Endothelial cell of umbilical vein (primary cell): Measurements from ENCODE around the gene PGAM1. TPM values are rescaled to one million over a fixed set of nuclear protein-coding genes. Genes with fewer than 3 reads are reported as not detected.

Source experiments
- BruUV-seq: library from RNA; stranded (reverse); fragments of 400-500 nt; replicated peaks from 2 replicates; lab custom pipeline; 2021; lab: Mats Ljungman, UMichigan
- CTCF ChIA-PET: fragments of 300-600, 350-600 bp; sonication (Branson Sonifier 250); formaldehyde crosslinking; loops from one replicate; lab custom pipeline; 2021; ENCODE audit warnings: antibody characterized with exemption, inconsistent platforms; lab: Charles Lee
- POLR2A ChIA-PET: fragments of 300-600, 350-600 bp; sonication (Branson Sonifier 250); formaldehyde crosslinking; loops from one replicate; lab custom pipeline; 2021; ENCODE audit warnings: antibody characterized with exemption, inconsistent platforms; lab: Charles Lee
- DNase-seq: peaks from one replicate; pipeline ENCODE4 v3.0.0-alpha.2; 2011; ENCODE audit warnings: low read depth, low spot score
- FAIRE-seq: peaks from 2 replicates; lab custom pipeline; 2011; peaks lifted over from hg19 to GRCh38; lab: Jason Lieb, UNC
- H2AFZ ChIP-seq: 2 replicates; pipeline ENCODE4 v1.6.0; 2012; ENCODE audit warnings: low read depth, low read length, control low read depth, inconsistent platforms
- H3K27ac ChIP-seq: 2 replicates; pipeline ENCODE4 v1.5.1; 2011; ENCODE audit warnings: low read depth, mild to moderate bottlenecking, control low read depth, low read length, moderate library complexity; ENCODE audit not compliant: insufficient read depth
- H3K27me3 ChIP-seq, 2 experiments: 2 replicates each; pipeline versions ENCODE4 v1.6.0 to v1.6.1; 2011; ENCODE audit warnings: low read length in 2 of 2, mixed read lengths in 1 of 2; ENCODE audit not compliant: control insufficient read depth in 2 of 2, insufficient read depth in 2 of 2
- H3K36me3 ChIP-seq, 2 experiments: 2 replicates in 1 of 2; 3 replicates in 1 of 2; pipeline ENCODE4 v1.5.1; 2011; ENCODE audit warnings: low read length in 2 of 2, mild to moderate bottlenecking in 1 of 2, moderate library complexity in 1 of 2; ENCODE audit not compliant: control insufficient read depth in 2 of 2, insufficient read depth in 2 of 2; ENCODE audit errors: extremely low read depth in 1 of 2
- H3K4me1 ChIP-seq: 3 replicates; pipeline ENCODE4 v1.5.1; 2011; ENCODE audit warnings: mild to moderate bottlenecking, low read length; ENCODE audit not compliant: control insufficient read depth, insufficient read depth; ENCODE audit errors: extremely low read depth
- H3K4me2 ChIP-seq: 2 replicates; pipeline ENCODE4 v1.6.1; 2011; ENCODE audit warnings: low read length, control low read depth, mixed read lengths; ENCODE audit not compliant: insufficient read depth
- H3K4me3 ChIP-seq, 3 experiments: fragments of 200-600 bp in 1 of 3; sonication (generic), shearing (Covaris generic) in 1 of 3; replicated peaks in 1 of 3; 2 replicates each; pipeline ENCODE4 v1.5.1; 2011 to 2016; ENCODE audit warnings: control low read depth in 3 of 3, low read length in 3 of 3, mild to moderate bottlenecking in 2 of 3, inconsistent platforms in 1 of 3, low read depth in 1 of 3, moderate library complexity in 1 of 3; ENCODE audit not compliant: insufficient read depth in 1 of 3
- H3K79me2 ChIP-seq: 2 replicates; pipeline ENCODE4 v1.6.0; 2012; ENCODE audit warnings: low read length, inconsistent platforms; ENCODE audit not compliant: control insufficient read depth, insufficient read depth
- H3K9ac ChIP-seq: replicated peaks from 2 replicates; pipeline ENCODE3; 2011; ENCODE audit warnings: low read length, control low read depth; ENCODE audit not compliant: insufficient read depth; ENCODE audit errors: extremely low read depth
- H3K9me1 ChIP-seq: replicated peaks from 3 replicates; pipeline ENCODE4 v1.6.0; 2011; ENCODE audit warnings: mild to moderate bottlenecking, low read length; ENCODE audit not compliant: control insufficient read depth, insufficient read depth; ENCODE audit errors: extremely low read depth
- H3K9me3 ChIP-seq: replicated peaks from 2 replicates; pipeline ENCODE4 v1.5.1; 2012; ENCODE audit warnings: low read length, inconsistent platforms; ENCODE audit not compliant: control insufficient read depth, insufficient read depth
- H4K20me1 ChIP-seq: replicated peaks from 2 replicates; pipeline ENCODE3; 2011; ENCODE audit warnings: mild to moderate bottlenecking, low read length; ENCODE audit not compliant: control insufficient read depth, insufficient read depth; ENCODE audit errors: extremely low read depth
- CTCF ChIP-seq, 2 donors: IDR thresholded peaks; 1 replicate in 1 of 2; 2 replicates in 1 of 2; pipeline ENCODE4 v1.5.1; 2011; ENCODE audit warnings: low read length in 2 of 2, mild to moderate bottlenecking in 2 of 2, moderate library complexity in 2 of 2, control low read depth in 1 of 2, inconsistent platforms in 1 of 2, low read depth in 1 of 2; ENCODE audit not compliant: insufficient read depth in 1 of 2; ENCODE audit errors: extremely low read depth in 1 of 2
- FOS ChIP-seq: IDR thresholded peaks from 2 replicates; pipeline ENCODE4 v1.6.1; 2011; ENCODE audit warnings: mild to moderate bottlenecking, low read length, moderate library complexity, borderline replicate concordance; ENCODE audit not compliant: insufficient read depth
- MAX ChIP-seq: IDR thresholded peaks from 2 replicates; pipeline ENCODE4 v1.6.1; 2011; ENCODE audit not compliant: insufficient read depth, insufficient read length
- MYC ChIP-seq: IDR thresholded peaks from one replicate; pipeline ENCODE4 v1.6.1; 2011; ENCODE audit warnings: mild to moderate bottlenecking, low read depth, low read length
- POLR2A ChIP-seq: IDR thresholded peaks from 2 replicates; pipeline ENCODE4 v1.6.1; 2012; ENCODE audit warnings: low read depth, mild to moderate bottlenecking, control low read depth, low read length
- dilution Hi-C: fragments of 300-500 bp; cut with MboI; formaldehyde crosslinking; loops from one replicate; pipeline ENCODE4 v1.15.0; 2019; ENCODE audit warnings: low sequenced_read_pairs; ENCODE audit not compliant: extremely low pct_ligation_motif_present
- intact Hi-C: fragments of 100-400 bp; cut with micrococcal nuclease; formaldehyde crosslinking; loops from one replicate; pipeline ENCODE4 v1.10.0; 2022
- polyA plus RNA-seq, 4 experiments: library from polyadenylated mRNA; depleted of rRNA in 3 of 4; stranded (reverse) in 3 of 4; unstranded in 1 of 4; fragments of >200 nt; gene quantifications; 2 replicates each; pipeline versions ENCODE4 v1.2.1 to v1.2.3, GENCODE V29; 2011 to 2012; ENCODE audit warnings: missing spikeins in 1 of 4
- total RNA-seq: library from RNA; stranded (reverse); gene quantifications from 2 replicates; pipeline ENCODE4 v1.2.3, GENCODE V29; 2021

The PGAM1 gene
- total and polyA plus RNA-seq, 2 donors (not counting 3 experiments of a cell fraction or from before 2014, with no cell fraction given) = 375 TPM

- no TSS peak for BruUV-seq
- no peaks in the 10 kb centered on the region for H3K9me1 ChIP-seq
- no peak overlapping the region for H3K9ac ChIP-seq
- no peak overlapping the region for H3K4me3 ChIP-seq
- TF ChIP-seq MYC = no peak
- DNase-seq (no peak), FAIRE-seq (no peak)
- dilution Hi-C loops = no loop called here
- no peaks in the 10 kb centered on the region for H4K20me1 ChIP-seq
- no peaks in the 10 kb centered on the region for H3K9me3 ChIP-seq
- H3K36me3 ChIP-seq = peaks cover 2 to 20% of the 10 kb centered on the region in 2 experiments
- H3K4me1 ChIP-seq = no peaks in the 10 kb centered on the region
- ChIA-PET CTCF (interaction anchor here (0.8 to 1.2 kb wide), 2 partner anchors 51 to 229 kb away, joined by 3 to 4 read pairs; no protein-coding TSS in a partner anchor), POLR2A (no interaction called here)
- intact Hi-C loops = no loop called here
- no peak overlapping the region for H3K27ac ChIP-seq
- H3K27me3 ChIP-seq = no peaks in the 10 kb centered on the region
- no peak overlapping the region for H3K4me2 ChIP-seq
- H2AFZ ChIP-seq = no peak overlapping the region
- no peaks in the 10 kb centered on the region for H3K79me2 ChIP-seq
Measured at GRCh38 chr10:97384156-97384555, 41.8 kb upstream of the PGAM1 start.

GRCh38 chr10:97384641-97385040, 41.4 kb upstream of the PGAM1 start:
- DNase-seq = no peak
- TF ChIP-seq MYC (no peak), CTCF (IDR thresholded peaks at IDR 0.05; ENCODE audit: extremely low read depth in 1 of 2, insufficient read depth in 1 of 2, low read depth in 1 of 2, low read length in 2 of 2) (no peak), POLR2A (no peak), MAX (no peak), FOS (no peak)
- Histone ChIP-seq H3K4me2 (no peak overlapping the region), H3K79me2 (no peaks in the 10 kb centered on the region), H3K9me3 (no peaks in the 10 kb centered on the region), H3K4me1 (no peaks in the 10 kb centered on the region), H3K27ac (no peak overlapping the region), H3K36me3 (peaks cover 2 to 18% of the 10 kb centered on the region in 2 experiments), H3K4me3 (no peak overlapping the region), H3K9me1 (no peaks in the 10 kb centered on the region), H4K20me1 (no peaks in the 10 kb centered on the region), H2AFZ (no peak overlapping the region), H3K9ac (no peak overlapping the region), H3K27me3 (no peaks in the 10 kb centered on the region)
- CTCF ChIA-PET = no interaction called here
- dilution Hi-C loops (no loop called here), intact Hi-C loops (no loop called here)
- POLR2A ChIA-PET = no interaction called here
- FAIRE-seq = no peak
- BruUV-seq = no TSS peak
